ENCODE measurements around the gene TOX2. TPM values are rescaled to one million over a fixed set of nuclear protein-coding genes. Genes with fewer than 3 reads are reported as not detected.

Gene TOX2
- total RNA-seq, 1 donor from 2014 or later: 24.3 TPM

DNA sequence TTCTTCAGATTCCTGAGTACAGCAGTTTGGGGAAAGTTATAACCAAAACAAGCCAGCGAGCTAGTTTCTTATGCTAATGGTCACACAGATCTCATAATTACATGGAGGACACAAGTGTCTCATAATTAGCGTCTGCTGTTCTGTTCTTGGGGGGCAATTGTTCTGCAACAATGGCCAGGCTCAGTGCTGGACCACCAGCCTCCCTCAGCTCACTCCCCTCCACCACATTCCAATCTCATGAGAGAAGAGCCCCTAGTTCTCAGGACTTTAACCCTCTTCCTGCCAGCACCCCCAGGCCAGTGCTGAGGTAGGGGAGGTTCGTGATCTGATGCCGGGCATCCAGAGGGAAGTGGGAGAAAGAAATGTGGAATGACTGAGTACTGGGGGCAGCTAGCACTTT is 20.2 kb upstream of the TOX2 start:
- ATAC-seq (no peak), DNase-seq (no peak)
- no peaks in the 10 kb centered on the region for H3K36me3 ChIP-seq
- H3K4me3 ChIP-seq: no peak overlapping the region
- TF ChIP-seq, protein P1, sequence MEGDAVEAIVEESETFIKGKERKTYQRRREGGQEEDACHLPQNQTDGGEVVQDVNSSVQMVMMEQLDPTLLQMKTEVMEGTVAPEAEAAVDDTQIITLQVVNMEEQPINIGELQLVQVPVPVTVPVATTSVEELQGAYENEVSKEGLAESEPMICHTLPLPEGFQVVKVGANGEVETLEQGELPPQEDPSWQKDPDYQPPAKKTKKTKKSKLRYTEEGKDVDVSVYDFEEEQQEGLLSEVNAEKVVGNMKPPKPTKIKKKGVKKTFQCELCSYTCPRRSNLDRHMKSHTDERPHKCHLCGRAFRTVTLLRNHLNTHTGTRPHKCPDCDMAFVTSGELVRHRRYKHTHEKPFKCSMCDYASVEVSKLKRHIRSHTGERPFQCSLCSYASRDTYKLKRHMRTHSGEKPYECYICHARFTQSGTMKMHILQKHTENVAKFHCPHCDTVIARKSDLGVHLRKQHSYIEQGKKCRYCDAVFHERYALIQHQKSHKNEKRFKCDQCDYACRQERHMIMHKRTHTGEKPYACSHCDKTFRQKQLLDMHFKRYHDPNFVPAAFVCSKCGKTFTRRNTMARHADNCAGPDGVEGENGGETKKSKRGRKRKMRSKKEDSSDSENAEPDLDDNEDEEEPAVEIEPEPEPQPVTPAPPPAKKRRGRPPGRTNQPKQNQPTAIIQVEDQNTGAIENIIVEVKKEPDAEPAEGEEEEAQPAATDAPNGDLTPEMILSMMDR (IDR thresholded peaks at IDR 0.05): no peak
- H3K9me3 ChIP-seq: no peaks in the 10 kb centered on the region
- no peaks in the 10 kb centered on the region for H3K27me3 ChIP-seq
- no peaks in the 10 kb centered on the region for H3K4me1 ChIP-seq
- intact Hi-C loops (cut with DNase I): no loop called here
- H3K27ac ChIP-seq: no peak overlapping the region

DNA sequence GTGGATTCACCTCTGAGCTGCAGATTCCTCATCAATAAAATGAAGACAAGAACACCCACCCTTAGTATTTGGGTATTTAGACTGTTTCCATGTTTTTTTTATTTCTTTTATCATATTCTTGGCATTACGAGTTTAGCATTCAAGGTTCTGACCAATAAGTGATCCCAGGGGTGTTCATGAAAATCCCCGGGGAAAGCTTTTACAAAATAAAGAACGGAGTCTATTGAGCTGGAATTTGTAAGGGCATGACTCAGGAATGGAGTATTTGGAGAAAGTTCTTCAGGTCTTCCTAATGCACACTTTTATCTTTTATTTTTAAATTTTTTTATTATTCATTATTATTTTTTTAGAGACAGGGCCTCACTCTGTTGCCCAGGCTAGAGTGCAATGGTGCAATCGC is 19.4 kb upstream of the TOX2 start:
- intact Hi-C loops (cut with DNase I): no loop called here
- ATAC-seq: no peak
- TF ChIP-seq, protein P1 (IDR thresholded peaks at IDR 0.05): no peak
- H3K36me3 ChIP-seq: no peaks in the 10 kb centered on the region
- no peak for DNase-seq
- H3K9me3 ChIP-seq: no peaks in the 10 kb centered on the region
- H3K4me3 ChIP-seq: no peak overlapping the region
- H3K27ac ChIP-seq: no peak overlapping the region
- no peaks in the 10 kb centered on the region for H3K4me1 ChIP-seq
- no peaks in the 10 kb centered on the region for H3K27me3 ChIP-seq

DNA sequence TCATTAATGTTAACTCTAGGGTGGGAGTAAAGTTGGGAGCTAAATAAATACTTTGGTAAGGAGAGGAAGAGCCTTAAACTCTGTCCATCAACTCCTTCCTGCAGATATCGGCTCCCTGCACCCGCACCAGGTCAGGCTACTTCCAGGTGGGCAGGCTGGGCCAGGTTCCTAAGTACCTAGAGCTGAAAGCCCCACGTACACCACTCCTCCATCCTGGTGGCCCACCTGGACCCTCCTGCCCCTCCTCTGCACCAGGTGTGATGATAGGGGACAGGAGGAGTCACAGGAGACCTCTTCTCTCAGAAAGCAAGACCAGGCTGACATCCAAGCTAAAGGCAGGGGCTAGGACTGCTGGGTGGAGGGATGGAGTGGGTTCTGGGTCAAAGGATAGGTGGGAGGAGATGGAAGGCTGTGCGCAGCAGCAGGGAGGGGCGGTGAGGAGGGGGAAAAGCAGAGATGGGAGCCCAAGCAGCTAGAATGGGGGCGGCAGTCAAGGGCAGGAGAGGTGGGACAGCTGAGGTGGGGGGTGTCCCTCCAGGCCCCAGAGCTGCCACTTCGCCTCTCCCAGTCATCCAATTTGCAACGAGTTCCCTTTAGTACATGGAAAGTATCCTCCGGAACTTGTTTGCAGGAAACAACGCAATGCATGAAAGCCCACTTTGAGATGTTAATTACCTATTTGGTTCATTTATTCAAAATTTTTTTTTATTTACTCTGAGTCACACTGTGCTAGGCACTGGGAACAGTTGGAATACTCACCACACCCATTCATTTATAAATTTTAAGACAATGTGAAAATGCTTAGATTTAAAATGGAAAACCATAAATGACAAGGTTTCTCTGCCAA is 15.2 kb upstream of the TOX2 start:
- peak; percentile 37 for DNase-seq
- Histone ChIP-seq H3K9me3 (no peaks in the 10 kb centered on the region), H3K27ac (no peak overlapping the region), H3K36me3 (no peaks in the 10 kb centered on the region), H3K4me3 (no peak overlapping the region), H3K4me1 (no peaks in the 10 kb centered on the region), H3K27me3 (no peaks in the 10 kb centered on the region)
- intact Hi-C loops (cut with DNase I): no loop called here
- no peak for ATAC-seq
- TF ChIP-seq, protein P1 (IDR thresholded peaks at IDR 0.05): no peak

DNA sequence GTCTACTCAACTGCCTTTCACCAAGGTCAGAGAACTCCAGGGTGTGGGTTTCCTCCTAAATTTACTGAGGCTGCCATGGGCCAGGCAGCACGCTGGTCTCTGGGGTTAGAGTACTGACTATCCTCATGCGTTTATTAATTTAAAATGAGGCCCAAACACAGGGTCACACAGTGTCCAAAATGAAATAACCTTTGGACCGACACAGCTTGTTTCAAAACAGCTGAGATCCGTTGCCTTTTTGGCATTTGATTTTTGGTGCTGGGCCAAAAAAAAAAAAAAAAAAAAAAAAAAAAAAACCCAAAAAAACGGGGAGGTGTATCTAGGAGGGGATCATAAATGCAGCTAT is 14.6 kb upstream of the TOX2 start:
- Histone ChIP-seq H3K27ac (no peak overlapping the region), H3K36me3 (no peaks in the 10 kb centered on the region), H3K27me3 (no peaks in the 10 kb centered on the region), H3K4me1 (no peaks in the 10 kb centered on the region), H3K4me3 (no peak overlapping the region), H3K9me3 (no peaks in the 10 kb centered on the region)
- TF ChIP-seq, protein P1 (IDR thresholded peaks at IDR 0.05): no peak
- intact Hi-C loops (cut with DNase I): no loop called here
- no peak for DNase-seq
- ATAC-seq: no peak

DNA sequence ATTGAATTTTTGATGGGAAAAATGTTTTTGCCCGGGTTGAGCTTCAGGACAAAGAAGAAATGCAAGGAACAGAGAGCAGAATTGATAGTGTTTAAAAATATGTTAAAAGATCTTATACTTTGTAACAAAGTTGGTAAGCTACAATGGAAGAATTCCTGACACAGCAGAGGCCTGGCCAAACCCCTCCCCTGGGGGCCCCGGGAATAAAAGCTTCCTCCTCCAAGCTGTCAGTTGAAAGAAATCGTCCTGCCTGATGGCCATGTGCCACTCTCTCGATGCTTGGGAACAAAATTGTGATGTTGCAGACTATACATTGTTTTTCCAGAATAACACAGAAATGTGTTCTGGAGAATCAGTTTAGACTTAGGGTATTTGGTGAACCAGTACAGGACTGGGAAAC is 14.2 kb upstream of the TOX2 start:
- TF ChIP-seq, protein P1 (IDR thresholded peaks at IDR 0.05): no peak
- intact Hi-C loops (cut with DNase I): no loop called here
- DNase-seq: peak; percentile 60
- no peak overlapping the region for H3K4me3 ChIP-seq
- no peak overlapping the region for H3K27ac ChIP-seq
- H3K4me1 ChIP-seq: no peaks in the 10 kb centered on the region
- no peaks in the 10 kb centered on the region for H3K9me3 ChIP-seq
- no peaks in the 10 kb centered on the region for H3K36me3 ChIP-seq
- no peaks in the 10 kb centered on the region for H3K27me3 ChIP-seq
- no peak for ATAC-seq

Data from upper lobe of right lung (tissue), 1 donor.